Thyroid gland (tissue), 4 donors: Measurements from ENCODE around the gene TSPO2.

Source experiments
- POLR2A ChIP-seq, 2 donors: fragments of 450-650 bp; IDR thresholded peaks; one replicate each; pipeline ENCODE4 v1.6.1; 2017; ENCODE audit warnings: antibody characterized with exemption in 2 of 2, mild to moderate bottlenecking in 2 of 2, moderate library complexity in 1 of 2
- TF ChIP-seq, protein P1 (sequence below), 6 experiments: fragments of 200-600 bp in 3 of 6; fragments of 450-650 bp in 3 of 6; sonication (generic) in 3 of 6; IDR thresholded peaks; one replicate each; pipeline ENCODE4 v1.5.1; 2016 to 2019; ENCODE audit warnings: antibody characterized with exemption in 6 of 6, mild to moderate bottlenecking in 2 of 6, inconsistent platforms in 1 of 6, moderate library complexity in 1 of 6

DNA sequence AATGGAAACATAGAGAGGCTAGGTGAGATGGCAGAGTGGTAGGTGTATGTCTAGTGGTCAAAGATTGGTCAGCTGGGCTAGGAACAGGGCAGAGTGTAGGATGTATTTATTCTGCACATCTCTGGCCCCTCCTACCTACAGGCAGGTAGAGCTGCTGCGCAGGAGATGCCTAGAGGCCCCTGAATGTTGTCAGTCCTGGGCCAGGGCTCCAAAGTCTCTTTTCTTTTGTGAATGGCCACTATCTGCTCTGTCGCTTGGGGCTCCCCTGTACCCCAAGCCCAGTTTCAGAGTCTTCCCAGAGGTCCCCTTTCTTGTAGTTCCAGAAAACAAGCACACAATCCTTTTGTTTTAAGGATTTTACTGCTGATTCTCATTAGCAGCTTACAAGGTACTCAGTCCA lies 5.0 kb downstream of the TSPO2 start:
- TF ChIP-seq, protein P1, sequence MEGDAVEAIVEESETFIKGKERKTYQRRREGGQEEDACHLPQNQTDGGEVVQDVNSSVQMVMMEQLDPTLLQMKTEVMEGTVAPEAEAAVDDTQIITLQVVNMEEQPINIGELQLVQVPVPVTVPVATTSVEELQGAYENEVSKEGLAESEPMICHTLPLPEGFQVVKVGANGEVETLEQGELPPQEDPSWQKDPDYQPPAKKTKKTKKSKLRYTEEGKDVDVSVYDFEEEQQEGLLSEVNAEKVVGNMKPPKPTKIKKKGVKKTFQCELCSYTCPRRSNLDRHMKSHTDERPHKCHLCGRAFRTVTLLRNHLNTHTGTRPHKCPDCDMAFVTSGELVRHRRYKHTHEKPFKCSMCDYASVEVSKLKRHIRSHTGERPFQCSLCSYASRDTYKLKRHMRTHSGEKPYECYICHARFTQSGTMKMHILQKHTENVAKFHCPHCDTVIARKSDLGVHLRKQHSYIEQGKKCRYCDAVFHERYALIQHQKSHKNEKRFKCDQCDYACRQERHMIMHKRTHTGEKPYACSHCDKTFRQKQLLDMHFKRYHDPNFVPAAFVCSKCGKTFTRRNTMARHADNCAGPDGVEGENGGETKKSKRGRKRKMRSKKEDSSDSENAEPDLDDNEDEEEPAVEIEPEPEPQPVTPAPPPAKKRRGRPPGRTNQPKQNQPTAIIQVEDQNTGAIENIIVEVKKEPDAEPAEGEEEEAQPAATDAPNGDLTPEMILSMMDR (IDR thresholded peaks at IDR 0.05) = no peak
- TF ChIP-seq POLR2A (IDR thresholded peaks at IDR 0.05) = no peak
